OCI-LY3 (cell line): ENCODE measurements around the gene VPS35.

ENCODE experiments used
- EZH2phosphoT487 ChIP-seq: fragments of 200-600 bp; shearing (Covaris generic); IDR thresholded peaks from 2 replicates; pipeline ENCODE4 v1.6.1; 2018; ENCODE audit warnings: antibody characterized with exemption, mixed run types, low read depth
- TF ChIP-seq, protein P1 (sequence below): fragments of 200-600, 300-600 bp; sonication (generic); IDR thresholded peaks from 2 replicates; pipeline ENCODE4 v1.5.1; 2014; ENCODE audit warnings: antibody characterized with exemption, low read length, low read depth

DNA sequence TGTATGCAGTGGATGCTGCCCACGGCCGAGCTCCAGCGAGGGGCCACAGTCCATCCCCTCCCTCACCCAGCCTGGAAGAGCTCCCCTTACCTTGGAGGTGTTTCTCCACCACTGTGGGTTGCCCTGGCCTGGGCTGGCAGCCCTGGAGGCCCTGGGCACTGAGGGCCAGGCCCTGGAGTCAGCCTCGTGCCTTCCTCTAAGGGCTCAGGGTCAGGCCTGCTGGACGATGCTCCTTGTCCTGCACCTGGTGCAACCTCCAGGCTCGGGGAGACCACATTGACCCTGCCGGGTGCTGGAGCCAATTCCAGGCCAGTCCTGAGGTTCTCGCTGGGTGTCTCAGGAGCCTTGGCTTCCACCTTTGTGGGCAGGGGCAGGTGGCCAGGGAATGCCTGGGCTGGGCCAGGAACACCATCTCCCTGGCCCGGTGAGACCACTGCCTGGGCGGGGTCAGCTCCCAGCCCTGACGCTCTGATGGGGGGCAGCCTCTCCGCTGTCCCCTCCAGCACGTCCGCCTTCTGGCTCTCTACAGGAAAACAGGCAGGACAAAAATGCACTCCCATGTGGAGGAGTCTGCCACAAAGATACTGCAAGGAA is 48.7 kb upstream of the VPS35 start:
- no peak for TF ChIP-seq EZH2phosphoT487
- TF ChIP-seq, protein P1, sequence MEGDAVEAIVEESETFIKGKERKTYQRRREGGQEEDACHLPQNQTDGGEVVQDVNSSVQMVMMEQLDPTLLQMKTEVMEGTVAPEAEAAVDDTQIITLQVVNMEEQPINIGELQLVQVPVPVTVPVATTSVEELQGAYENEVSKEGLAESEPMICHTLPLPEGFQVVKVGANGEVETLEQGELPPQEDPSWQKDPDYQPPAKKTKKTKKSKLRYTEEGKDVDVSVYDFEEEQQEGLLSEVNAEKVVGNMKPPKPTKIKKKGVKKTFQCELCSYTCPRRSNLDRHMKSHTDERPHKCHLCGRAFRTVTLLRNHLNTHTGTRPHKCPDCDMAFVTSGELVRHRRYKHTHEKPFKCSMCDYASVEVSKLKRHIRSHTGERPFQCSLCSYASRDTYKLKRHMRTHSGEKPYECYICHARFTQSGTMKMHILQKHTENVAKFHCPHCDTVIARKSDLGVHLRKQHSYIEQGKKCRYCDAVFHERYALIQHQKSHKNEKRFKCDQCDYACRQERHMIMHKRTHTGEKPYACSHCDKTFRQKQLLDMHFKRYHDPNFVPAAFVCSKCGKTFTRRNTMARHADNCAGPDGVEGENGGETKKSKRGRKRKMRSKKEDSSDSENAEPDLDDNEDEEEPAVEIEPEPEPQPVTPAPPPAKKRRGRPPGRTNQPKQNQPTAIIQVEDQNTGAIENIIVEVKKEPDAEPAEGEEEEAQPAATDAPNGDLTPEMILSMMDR = no peak
